Activated CD4-positive, CD25-positive, alpha-beta regulatory T cell (primary cell): ENCODE data around the gene ANAPC1.
"Not testable (repeated sequence)": the region's sequence is repeated elsewhere in the genome, so short reads cannot be mapped to it uniquely, and the experiment has no call there.

Experiments
- DNase-seq, 4 experiments: peaks; one replicate each; lab custom pipeline; 2025; lab: John Stamatoyannopoulos, UW

ANAPC1 gene

DNA sequence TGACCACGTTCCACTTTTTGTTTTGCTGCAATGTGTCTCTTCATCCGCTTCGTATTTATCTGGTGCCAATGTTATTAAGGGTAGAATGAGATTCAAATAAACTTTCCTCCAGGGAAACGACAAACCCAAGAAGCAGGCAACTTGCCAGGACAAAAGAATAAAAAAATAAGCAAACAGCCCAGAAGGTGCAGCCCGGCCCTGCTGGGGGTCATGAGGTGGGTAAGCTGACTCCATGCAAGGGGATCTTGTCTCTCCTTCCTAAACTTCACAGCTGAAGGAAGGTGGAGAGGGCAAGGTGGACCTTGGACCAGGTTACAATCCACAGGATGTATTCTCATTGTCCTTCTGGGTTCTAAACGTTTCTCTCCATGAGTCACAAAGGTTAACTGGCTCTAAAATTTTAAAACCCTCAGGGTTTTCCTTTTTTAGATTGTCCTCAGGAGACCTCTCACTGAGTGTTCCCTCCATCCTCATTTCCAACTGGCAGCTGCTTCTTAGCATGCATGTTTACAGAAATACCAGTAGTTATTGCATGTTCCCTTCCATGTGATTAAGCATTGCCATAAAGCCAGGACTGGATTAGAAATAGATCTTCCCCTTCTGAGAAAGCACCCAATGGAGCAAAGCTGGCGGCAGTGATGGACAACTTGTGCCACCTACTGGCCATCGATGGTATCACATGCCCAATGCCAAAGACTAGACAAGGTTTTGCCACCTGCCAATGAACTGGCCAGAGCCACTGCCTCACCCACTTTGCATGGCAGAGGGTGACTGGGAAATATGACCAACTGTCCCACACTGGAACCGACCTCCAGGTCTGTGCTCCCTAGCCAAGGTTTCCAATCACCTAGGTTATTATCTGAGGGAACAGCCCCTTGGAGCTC is 147.9 kb downstream of the ANAPC1 start:
- not testable (repeated sequence) for DNase-seq

DNA sequence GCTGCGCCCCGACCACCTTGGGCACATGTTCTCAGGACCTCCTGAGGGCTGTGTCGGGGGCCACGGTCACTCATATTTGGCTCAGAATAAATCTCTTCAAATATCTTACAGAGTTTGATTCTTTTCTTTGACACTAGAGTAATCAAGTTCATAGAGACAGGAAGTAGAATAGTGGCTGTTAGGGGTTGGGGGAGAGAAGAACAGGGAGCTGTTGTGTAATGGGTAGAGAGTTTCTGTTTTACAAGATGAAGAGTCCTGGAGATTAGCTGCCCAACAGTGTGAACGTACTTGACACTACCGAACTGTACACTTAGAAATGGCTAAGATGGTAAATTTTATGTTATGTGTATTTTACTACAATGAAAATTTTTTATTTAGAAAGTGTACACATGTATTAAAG is 148.6 kb downstream of the ANAPC1 start:
- DNase-seq, result not testable (repeated sequence)

DNA sequence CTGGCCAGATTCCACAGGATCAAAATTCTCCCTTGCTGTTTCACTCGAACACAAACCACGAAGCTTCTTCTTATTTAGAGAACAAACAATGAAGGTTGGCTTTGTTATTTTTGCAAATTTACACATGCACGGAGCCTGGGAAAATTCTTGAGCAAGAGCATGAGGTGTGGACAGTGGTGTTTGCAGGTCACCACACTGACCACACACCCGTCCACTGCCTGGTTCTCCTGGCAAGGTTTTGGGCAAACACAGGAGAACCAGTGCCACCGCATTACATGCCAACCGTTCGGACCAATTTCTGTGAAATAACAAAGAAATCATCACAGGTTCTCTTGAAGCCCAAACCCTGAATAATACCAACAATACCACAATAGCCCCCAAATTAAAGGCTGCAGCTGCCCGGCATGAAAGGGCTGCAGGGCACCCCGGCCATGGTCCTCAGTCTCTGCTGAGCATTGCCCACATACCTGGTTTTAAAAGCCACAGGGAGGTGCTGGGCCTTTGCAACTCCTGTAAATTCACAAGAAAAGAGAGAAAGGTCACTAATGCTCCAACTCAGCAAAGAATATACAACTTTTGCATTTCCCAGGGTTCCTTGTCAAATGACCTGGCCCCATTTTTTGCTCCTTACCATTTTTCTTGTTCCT is 154.1 kb downstream of the ANAPC1 start:
- DNase-seq, result not testable (repeated sequence)

DNA sequence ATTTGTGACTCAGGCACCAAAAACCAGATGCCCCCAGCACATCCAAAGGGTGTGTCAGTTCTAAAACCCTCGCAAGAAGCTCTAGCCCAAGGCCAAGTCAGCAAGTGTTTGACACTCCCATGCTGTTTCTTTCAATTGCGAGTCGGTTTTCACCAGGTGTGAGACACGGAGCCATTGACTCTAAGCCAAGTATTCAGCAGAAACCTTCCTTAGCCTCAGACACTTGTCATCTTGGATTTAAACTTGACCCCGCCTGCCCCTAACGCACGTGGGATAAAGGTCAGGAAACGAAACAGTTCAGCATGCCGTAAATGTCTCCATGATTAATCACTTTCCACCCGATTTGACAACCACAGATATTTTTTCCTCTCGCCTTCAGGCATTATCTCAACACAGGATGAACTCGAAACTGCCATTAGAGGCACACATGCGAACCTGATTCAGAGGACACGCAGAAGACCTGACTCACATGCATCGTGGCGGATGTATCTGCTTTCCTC is 156.3 kb downstream of the ANAPC1 start:
- not testable (repeated sequence) for DNase-seq

DNA sequence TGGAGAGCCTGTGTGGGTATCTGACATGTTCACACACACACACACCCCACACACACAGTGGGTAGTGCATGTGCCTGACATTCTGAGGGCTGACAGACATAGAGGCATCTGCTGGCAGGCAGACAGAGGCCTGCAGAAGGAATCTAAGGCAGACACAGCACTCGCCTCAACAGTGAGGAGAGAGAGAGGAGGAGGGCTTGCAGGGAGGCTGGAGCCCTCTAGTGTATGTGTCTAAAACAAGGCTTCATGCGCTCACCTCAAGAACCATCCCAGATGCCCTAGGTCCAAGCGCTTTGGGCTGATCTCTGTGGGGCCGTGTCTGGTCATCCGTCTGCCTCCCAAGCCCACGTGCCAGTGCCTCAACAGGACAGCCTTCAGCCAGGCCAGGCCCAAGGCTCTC is 158.3 kb downstream of the ANAPC1 start:
- DNase-seq, result peak in 1 of 4 experiments; percentile 11

DNA sequence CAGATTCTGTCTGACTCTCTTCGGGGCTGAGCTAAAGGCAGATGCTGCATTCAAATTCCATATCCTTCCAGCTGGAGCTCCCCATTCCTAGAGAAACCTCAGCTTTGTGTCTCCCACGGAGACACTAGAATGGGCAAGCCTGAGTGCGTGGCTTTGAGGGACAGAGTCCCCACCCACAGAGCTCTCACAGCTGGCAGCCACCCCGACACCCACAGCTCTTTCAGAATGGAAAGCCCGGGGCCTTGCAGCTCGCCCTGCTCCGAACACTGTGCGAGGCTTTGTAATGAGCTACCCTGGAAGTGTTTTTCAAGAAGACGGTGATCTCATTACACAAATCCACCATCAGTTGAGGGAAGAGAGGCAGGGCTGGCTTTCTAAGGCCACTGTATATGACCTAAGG is 164.4 kb downstream of the ANAPC1 start:
- DNase-seq, result not testable (repeated sequence)
